Mucosa of gallbladder (tissue), 1 donor: ENCODE results near the gene NEAT1. TPM values are rescaled to one million over a fixed set of nuclear protein-coding genes. Genes with fewer than 3 reads are reported as not detected.
A peak's percentile ranks its signal among the peaks of the same experiment; 100 is the strongest.

ENCODE experiments used
- DNase-seq: peaks from one replicate; pipeline ENCODE4 v3.0.0-alpha.2; 2020; ENCODE audit warnings: low spot score
- total RNA-seq: library from RNA; stranded (reverse); gene quantifications from one replicate; pipeline ENCODE4 v1.2.1, GENCODE V29; 2021
- donor health status: DM: no; HTN: no; CAD: no.

NEAT1 gene
- total RNA-seq, result 1,012 TPM

DNA sequence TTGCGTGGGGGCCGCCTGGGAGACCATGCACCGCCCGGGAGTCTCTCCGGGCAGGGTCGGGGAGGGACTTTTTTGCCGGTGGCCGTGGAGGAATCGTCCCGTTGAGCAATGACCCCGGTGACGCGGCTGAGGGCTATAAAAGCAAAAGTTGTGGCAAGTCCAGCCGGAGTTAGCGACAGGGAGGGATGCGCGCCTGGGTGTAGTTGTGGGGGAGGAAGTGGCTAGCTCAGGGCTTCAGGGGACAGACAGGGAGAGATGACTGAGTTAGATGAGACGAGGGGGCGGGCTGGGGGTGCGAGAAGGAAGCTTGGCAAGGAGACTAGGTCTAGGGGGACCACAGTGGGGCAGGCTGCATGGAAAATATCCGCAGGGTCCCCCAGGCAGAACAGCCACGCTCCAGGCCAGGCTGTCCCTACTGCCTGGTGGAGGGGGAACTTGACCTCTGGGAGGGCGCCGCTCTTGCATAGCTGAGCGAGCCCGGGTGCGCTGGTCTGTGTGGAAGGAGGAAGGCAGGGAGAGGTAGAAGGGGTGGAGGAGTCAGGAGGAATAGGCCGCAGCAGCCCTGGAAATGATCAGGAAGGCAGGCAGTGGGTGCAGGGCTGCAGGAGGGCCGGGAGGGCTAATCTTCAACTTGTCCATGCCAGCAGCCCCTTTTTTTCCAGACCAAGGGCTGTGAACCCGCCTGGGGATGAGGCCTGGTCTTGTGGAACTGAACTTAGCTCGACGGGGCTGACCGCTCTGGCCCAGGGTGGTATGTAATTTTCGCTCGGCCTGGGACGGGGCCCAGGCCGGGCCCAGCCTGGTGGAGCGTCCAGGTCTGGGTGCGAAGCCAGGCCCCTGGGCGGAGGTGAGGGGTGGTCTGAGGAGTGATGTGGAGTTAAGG is at the start of gene NEAT1:
NEAT1 (plus strand) TSS at position 166 of the 883 bp plus-strand sequence.
- peak; percentile 96 for DNase-seq

- DNase-seq, result no peak
These were observed 48.6 kb upstream of the NEAT1 start for GRCh38 chr11:65373839-65374580.

DNA sequence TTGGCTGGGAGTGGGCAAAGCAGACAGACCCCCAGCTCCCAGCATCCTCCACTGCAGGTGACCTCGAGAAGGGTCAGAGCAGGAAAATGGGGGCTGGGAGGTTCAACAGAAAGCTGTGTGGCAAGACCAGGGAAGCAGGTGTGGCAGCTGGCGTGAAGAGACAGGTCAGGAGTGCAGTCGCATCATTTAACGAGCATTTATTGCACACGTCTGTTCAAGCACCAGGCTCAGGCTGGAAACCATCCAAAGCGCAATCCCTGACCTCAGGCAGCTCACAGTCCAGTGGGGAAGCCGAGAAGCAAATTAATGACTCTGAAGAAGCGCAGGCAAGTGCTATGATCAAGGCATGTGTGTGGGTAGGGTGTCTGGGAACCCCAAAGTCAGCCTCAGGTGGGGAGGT is 47.6 kb upstream of the NEAT1 start:
- no peak for DNase-seq

DNA sequence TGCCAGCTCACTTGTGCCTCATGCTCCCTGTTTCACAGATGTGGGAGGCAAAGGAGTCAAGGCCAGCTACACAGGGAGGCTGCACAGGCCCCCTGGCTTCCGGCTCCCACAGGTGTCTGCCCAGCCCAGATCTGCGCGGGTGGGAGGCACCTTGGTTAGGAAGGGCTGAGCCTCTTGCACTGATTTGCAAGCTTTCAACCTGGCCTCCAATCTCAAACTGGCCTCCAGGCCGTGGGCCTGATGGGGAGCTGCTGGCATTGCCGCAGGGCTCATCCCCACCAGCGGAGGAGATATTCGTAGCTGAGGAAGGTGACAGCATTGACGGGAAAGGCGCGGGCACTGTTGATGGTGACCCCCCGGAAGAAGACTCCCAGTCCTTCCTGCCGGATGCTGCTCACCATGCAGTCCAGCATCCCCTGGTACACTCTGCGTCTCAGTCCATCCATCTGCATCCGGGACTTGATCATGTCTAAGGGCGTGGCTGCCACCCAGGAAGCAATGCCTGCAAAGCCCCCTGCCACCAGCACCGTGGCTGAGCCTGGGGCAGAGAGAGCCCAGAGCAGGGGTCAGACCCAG is 46.4 kb upstream of the NEAT1 start:
- no peak for DNase-seq

DNA sequence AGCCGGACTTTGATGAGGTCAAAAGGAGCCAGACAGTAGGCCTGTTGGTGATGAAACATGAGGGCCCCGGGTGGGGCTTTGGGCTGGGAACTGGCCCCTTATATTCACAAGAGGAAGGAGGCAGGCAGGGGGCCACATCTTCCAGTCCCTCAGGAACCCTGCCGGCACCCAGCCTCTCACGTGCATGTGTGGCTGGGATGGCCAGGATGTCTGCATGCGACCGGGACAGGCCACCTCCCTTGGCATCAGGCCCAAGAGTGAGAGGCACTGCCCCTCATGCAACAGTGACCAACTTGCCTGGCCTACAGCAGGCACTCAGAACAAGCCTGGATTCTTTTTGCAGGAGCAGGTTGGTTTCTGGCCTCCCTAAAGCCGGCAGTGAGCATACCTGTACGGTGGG is 45.6 kb upstream of the NEAT1 start:
- DNase-seq, result no peak

- DNase-seq, result no peak
These were observed 44.8 kb upstream of the NEAT1 start for GRCh38 chr11:65377777-65378176.

GRCh38 chr11:65378208-65378927 is 44.2 kb upstream of the NEAT1 start:
- no peak for DNase-seq

DNA sequence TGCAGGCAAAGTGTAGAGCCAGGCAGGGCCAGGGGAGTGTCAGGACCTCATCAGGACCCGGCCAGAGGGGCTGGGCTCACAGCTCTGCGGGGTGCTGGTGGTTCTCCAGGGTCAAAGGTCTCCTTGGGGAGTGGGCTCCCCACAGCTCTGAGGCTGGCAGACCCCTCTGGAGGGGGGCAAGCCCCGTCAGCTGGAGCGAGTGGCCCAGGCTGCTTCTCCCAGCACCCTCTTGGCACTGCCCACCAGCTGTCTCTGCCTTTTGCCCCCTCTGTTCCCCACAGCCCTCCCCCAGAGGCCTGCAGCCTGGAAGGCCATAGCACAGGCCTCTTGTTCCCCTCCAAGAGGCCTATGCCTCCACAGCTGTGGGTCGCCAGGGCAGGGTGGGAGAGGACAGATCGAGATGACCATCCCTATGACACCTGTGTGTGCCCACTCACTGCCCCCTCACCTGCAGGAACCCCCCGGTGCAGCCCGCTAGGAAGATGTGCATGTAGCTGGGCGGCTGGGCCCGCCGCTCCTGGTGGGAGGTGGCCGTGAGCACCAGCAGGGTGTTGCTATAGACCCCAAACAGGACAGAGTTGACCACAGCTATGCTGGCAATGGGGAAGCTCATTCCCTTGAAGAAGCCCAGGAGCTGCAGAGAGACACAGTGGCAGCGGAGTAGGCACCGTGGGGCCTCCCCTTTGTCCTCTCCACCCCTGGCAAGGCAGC is 43.5 kb upstream of the NEAT1 start:
- no peak for DNase-seq

DNA sequence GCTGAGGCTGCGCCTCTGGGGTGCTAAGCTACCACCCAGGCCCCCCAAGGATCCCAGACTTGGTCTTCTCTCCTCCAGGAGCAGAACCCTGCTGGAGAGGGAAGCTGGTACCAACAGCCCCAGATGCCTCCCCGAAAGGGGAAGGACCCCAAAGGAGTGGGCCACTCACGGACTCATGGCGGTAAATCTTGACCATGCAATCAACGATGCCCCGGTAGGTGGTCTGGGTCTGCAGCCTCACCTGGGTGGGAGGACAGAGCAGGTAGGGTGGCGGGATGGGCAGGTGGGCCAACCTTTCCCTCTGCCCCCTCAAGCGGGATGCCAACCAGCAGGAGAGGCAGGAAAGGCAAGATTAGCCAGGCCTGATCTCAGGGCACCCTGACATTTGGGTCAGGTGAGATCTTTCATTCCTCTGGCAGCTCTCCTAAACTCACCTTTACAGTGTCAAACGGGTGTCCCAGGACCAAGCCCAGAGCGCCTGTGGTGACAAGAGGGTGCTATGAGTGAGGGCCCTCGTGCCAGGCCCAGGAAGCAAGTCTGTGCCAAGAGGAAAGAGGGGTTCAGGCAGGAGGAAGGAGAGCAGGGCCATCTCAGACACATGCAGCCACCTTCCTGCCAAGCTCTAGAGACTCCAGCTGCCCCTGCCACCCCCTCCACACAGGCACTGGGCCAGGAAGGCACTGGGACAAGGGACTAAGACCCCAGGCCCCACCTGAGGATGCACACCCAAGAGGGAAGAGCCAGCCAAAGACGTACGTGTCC is 42.7 kb upstream of the NEAT1 start:
- DNase-seq, result no peak

DNA sequence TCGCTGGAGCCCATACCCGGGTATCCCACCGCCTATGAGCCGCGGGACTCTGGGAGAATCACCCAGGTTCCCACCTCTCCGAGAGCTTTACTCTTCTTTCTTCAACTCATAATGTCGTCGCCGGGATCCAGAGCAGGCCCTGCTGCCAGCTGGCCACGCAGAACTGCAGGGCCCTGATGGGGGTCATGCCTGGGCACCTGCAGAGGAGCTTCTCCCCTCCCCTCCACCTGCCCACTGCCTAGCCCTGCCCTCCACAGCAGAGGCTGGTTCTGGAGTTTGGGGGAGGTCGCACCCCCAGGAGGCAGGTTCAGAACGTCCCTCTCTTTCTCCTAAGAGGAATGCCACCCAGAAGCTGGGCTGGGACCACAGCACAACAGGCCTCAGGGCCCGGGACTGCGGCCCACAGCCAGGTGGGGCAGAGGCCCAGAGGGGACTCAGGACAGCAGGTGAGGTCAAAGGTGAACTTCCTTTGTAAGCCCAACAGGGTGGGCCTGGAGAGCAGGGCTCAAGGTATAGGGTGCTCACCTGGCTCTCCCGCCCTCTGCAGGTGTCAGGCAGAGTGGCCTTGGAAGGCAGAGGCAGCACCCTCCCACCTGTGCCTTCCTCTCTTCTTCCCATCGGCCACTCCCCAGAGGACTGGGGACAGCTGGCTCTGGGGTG is 42.0 kb upstream of the NEAT1 start:
- DNase-seq, result no peak

DNA sequence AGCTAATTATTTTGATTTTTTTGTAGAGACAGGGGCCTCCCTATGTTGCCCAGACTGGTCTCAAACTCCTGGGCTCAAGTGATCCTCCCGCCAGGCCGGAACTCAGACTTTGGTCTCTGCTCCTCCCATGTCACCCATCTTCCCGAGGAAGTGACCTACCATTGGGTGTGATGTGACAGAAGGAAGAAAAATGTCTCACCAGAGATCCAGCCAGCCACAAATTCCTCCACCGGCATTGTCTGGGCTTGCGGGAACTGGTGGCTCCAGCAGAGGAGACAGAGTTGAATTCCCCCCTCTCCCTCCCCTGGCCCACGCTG is 40.9 kb upstream of the NEAT1 start:
- peak; percentile 93 for DNase-seq

DNA sequence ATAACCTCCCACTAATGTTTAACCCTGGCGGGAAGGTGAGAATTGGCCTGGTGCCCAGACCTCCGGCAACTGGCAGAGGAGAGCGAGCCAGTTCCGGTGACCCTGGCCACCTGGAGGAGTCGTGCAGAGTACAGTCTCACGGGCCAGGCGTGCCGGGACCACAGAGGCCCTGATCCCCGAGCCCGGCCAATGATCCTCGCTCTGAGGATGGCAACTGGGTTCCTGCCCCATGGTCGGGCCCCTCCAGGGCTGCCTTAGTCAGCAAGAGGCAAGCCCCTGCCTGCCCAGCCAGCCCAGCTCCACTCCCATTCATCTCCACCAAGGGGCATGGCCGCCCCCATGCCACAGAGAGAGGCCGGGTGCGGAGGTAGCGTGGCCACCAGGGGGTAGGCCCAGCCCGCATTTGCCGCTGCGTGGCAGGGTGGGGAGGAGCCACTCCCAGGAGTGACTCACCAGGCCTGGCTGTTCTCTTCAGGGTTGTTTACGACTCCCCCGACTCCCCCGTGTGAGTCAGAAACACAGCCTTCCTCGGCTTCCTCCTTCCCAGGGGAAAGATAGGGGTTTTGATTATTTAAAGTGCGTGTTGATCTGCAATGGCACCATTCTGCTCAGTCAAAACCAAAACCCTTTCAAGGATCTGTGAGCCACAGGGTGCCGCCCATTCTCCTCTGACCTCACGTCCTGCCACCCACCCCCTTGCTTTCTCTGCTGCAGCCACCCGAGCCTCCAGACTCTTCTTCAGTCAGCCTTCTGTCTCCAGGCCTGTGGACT is 40.4 kb upstream of the NEAT1 start, which contains the start of gene SLC25A45:
SLC25A45 (minus strand) TSS at position 614 of the 771 bp plus-strand sequence. CDS start 695 bp downstream, outside the sequence.
- DNase-seq, result peak; percentile 92

GRCh38 chr11:65382804-65383368 is 39.7 kb upstream of the NEAT1 start:
- DNase-seq, result no peak

- no peak for DNase-seq
These were observed 38.8 kb upstream of the NEAT1 start for GRCh38 chr11:65383778-65384177.

GRCh38 chr11:65384301-65384889 is 38.2 kb upstream of the NEAT1 start:
- no peak for DNase-seq

GRCh38 chr11:65386307-65387140 is 36.1 kb upstream of the NEAT1 start, which contains the start of gene FRMD8:
Gene FRMD8, plus strand, starts transcription at chr11:65386637. Its CDS starts 400 bp downstream, at chr11:65387037.
- DNase-seq, result peak; percentile 93

- DNase-seq, result no peak
These were observed 33.9 kb upstream of the NEAT1 start for GRCh38 chr11:65388731-65389130.
